CD14-positive monocyte (primary cell): ENCODE measurements around the gene CD55. TPM values are rescaled to one million over a fixed set of nuclear protein-coding genes. Genes with fewer than 3 reads are reported as not detected.
A peak's percentile ranks its signal among the peaks of the same experiment; 100 is the strongest.

Source experiments
- DNase-seq, 3 donors: peaks; one replicate each; pipeline ENCODE4 v3.0.0-alpha.2; 2011 to 2022
- H2AFZ ChIP-seq: 2 replicates; pipeline ENCODE4 v1.6.0; 2012; ENCODE audit warnings: mild to moderate bottlenecking, low read depth, low read length, inconsistent platforms; ENCODE audit not compliant: insufficient read depth, poor library complexity, severe bottlenecking
- H3K27ac ChIP-seq, 2 donors: 1 replicate in 1 of 2; 2 replicates in 1 of 2; pipeline ENCODE4 v1.5.1; 2012 to 2013; ENCODE audit warnings: low read length in 2 of 2, control low read depth in 1 of 2, inconsistent platforms in 1 of 2, low read depth in 1 of 2, mild to moderate bottlenecking in 1 of 2
- H3K27me3 ChIP-seq, 2 donors: one replicate each; pipeline versions ENCODE4 v1.6.0 to v1.6.1; 2011 to 2013; ENCODE audit warnings: low read length in 2 of 2; ENCODE audit not compliant: control insufficient read depth in 2 of 2, insufficient read depth in 2 of 2
- H3K36me3 ChIP-seq, 2 donors: replicated peaks in 1 of 2; 1 replicate in 1 of 2; 2 replicates in 1 of 2; pipeline versions ENCODE4 v1.5.1 to v1.6.1; 2012 to 2013; ENCODE audit warnings: low read length in 2 of 2, control low read depth in 1 of 2, inconsistent platforms in 1 of 2, mild to moderate bottlenecking in 1 of 2; ENCODE audit not compliant: insufficient read depth in 2 of 2, control insufficient read depth in 1 of 2
- H3K4me1 ChIP-seq, 2 donors: 1 replicate in 1 of 2; 2 replicates in 1 of 2; pipeline versions ENCODE4 v1.5.1 to v1.6.1; 2012 to 2013; ENCODE audit warnings: low read length in 2 of 2, control low read depth in 1 of 2, inconsistent platforms in 1 of 2, mild to moderate bottlenecking in 1 of 2, moderate library complexity in 1 of 2; ENCODE audit not compliant: insufficient read depth in 2 of 2, control insufficient read depth in 1 of 2
- H3K4me2 ChIP-seq: replicated peaks from 2 replicates; pipeline ENCODE3; 2012; ENCODE audit warnings: low read length, moderate library complexity, mild to moderate bottlenecking; ENCODE audit not compliant: poor library complexity, severe bottlenecking; ENCODE audit errors: extremely low read depth
- H3K4me3 ChIP-seq, 3 experiments: fragments of 200-600 bp in 1 of 3; sonication (generic) in 1 of 3; replicated peaks in 1 of 3; 1 replicate in 2 of 3; 2 replicates in 1 of 3; pipeline ENCODE4 v1.5.1; 2011 to 2013; ENCODE audit warnings: low read length in 3 of 3, mild to moderate bottlenecking in 3 of 3, control low read depth in 2 of 3, low read depth in 2 of 3, inconsistent platforms in 1 of 3, moderate library complexity in 1 of 3
- H3K79me2 ChIP-seq: 2 replicates; pipeline ENCODE4 v1.6.0; 2012; ENCODE audit warnings: mild to moderate bottlenecking, control low read depth, inconsistent platforms, low read length, moderate library complexity; ENCODE audit not compliant: insufficient read depth
- H3K9ac ChIP-seq: 2 replicates; pipeline ENCODE4 v1.6.0; 2017; ENCODE audit warnings: low read length, mild to moderate bottlenecking; ENCODE audit not compliant: insufficient read depth, poor library complexity, severe bottlenecking
- H3K9me3 ChIP-seq, 2 donors: replicated peaks in 1 of 2; 1 replicate in 1 of 2; 2 replicates in 1 of 2; pipeline versions ENCODE4 v1.5.1 to v1.6.1; 2012 to 2013; ENCODE audit warnings: low read length in 2 of 2, control low read depth in 1 of 2; ENCODE audit not compliant: control insufficient read depth in 1 of 2, insufficient read depth in 1 of 2
- H4K20me1 ChIP-seq: 2 replicates; pipeline ENCODE4 v1.6.0; 2012; ENCODE audit warnings: mild to moderate bottlenecking, low read length, control low read depth, moderate library complexity; ENCODE audit not compliant: insufficient read depth
- H3K27ac Mint-ChIP-seq, 7 donors: one replicate each; pipeline ENCODE4 v1.8.0; 2020; ENCODE audit warnings: mild to moderate bottlenecking in 7 of 7, mixed read lengths in 7 of 7, moderate library complexity in 6 of 7, inconsistent platforms in 2 of 7
- H3K27me3 Mint-ChIP-seq, 3 donors: one replicate each; pipeline ENCODE4 v1.8.0; 2021 to 2022; ENCODE audit warnings: low read depth in 3 of 3, mild to moderate bottlenecking in 3 of 3, mixed read lengths in 3 of 3, moderate library complexity in 3 of 3, inconsistent platforms in 1 of 3
- H3K36me3 Mint-ChIP-seq, 2 donors: one replicate each; pipeline ENCODE4 v1.8.0; 2020; ENCODE audit warnings: mixed read lengths in 2 of 2, inconsistent platforms in 1 of 2, mild to moderate bottlenecking in 1 of 2
- H3K4me1 Mint-ChIP-seq: one replicate; pipeline ENCODE4 v1.8.0; 2020; ENCODE audit warnings: mild to moderate bottlenecking, mixed read lengths
- H3K4me3 Mint-ChIP-seq, 2 donors: one replicate each; pipeline ENCODE4 v1.8.0; 2020; ENCODE audit warnings: mild to moderate bottlenecking in 2 of 2, mixed read lengths in 2 of 2, moderate library complexity in 1 of 2
- H3K9me3 Mint-ChIP-seq, 7 donors: one replicate each; pipeline ENCODE4 v1.8.0; 2020 to 2022; ENCODE audit warnings: mixed read lengths in 7 of 7, mild to moderate bottlenecking in 6 of 7, moderate library complexity in 6 of 7, inconsistent platforms in 2 of 7
- WGBS: methylation state at CpG from one replicate; pipeline ENCODE4 v1.1.5; 2013; ENCODE audit warnings: missing lambda C conversion rate; ENCODE audit not compliant: insufficient coverage; 5-methylcytosine and 5-hydroxymethylcytosine counted together
- intact Hi-C, 2 donors: fragments of 100-400 bp; cut with micrococcal nuclease; formaldehyde crosslinking; loops; one replicate each; pipeline versions ENCODE4 v1.15.0 to v1.15.1; 2023
- polyA plus RNA-seq, 3 donors: library from polyadenylated mRNA; depleted of rRNA in 1 of 3; unstranded in 2 of 3; stranded (reverse) in 1 of 3; fragments of 300-500 nt in 2 of 3; fragments of >200 nt in 1 of 3; fragmentation: Illumina TruSeq in 2 of 3; gene quantifications; 1 replicate in 2 of 3; 2 replicates in 1 of 3; pipeline ENCODE4 v1.2.3, GENCODE V29; 2012 to 2021
- TF ChIP-seq, protein P1 (sequence below): fragments of 200-600 bp; IDR thresholded peaks from one replicate; pipeline ENCODE4 v1.8.0; 2022; ENCODE audit warnings: antibody characterized with exemption, mild to moderate bottlenecking

Gene CD55
- polyA plus RNA-seq, 3 donors = 171 to 221 (median 182) TPM

DNA sequence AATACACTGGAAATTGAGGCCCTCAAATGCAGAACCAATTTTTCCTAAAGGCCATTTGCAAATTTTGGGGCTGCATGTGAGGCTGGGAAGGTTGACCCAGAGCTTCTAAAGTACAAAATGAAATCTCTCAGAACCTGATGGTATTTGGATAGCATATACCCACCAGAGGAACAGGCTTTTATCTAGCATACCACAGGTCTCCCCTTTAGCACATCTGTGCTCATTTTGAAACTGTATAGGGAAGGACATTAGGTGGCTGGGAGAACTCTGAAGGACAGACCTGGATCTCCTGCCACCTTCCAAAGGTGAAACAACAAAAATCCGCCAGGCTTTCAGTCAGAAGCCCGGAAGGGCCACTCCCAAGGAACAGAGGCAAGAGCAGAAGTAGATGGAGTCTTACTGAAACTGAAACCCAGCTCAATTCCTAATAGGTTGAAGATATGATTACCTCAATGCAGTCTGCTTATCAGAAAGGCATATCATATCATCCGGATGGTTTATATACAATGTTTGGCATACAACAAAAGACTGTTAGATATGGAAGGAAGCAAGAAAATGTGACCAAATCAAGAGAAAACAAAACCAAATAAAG lies 11.6 kb downstream of the CD55 start:
- peaks cover 2 to 8% (median 3%) of the 10 kb centered on the region in 7 donors for H3K9me3 Mint-ChIP-seq
- Histone ChIP-seq H3K9ac (no peak overlapping the region), H3K27me3 (no peaks in the 10 kb centered on the region), H3K27ac (peak overlapping the region; percentile 34 to 95), H2AFZ (no peak overlapping the region), H3K36me3 (peaks cover 56 to 69% of the 10 kb centered on the region in 2 donors), H3K4me2 (peak overlapping the region; percentile 42), H3K4me3 (peak overlapping the region in 1 of 3 experiments; percentile 55), H3K79me2 (peaks cover 54% of the 10 kb centered on the region), H3K4me1 (peaks cover 40 to 71% of the 10 kb centered on the region in 2 donors), H4K20me1 (peaks cover 46% of the 10 kb centered on the region), H3K9me3 (no peaks in the 10 kb centered on the region)
- peak overlapping the region; percentile 83 to 97 (median 87) for H3K27ac Mint-ChIP-seq
- H3K36me3 Mint-ChIP-seq = peaks cover 71 to 83% of the 10 kb centered on the region in 2 donors
- H3K4me1 Mint-ChIP-seq = peaks cover 71% of the 10 kb centered on the region
- 20% methylated on average over 1 of the region's 3 CpGs for WGBS
- intact Hi-C loops = loop anchor here in 1 of 2 donors (10.0 kb wide), 1 partner anchor 278 kb away; the partner anchor contains the start of genes PFKFB2 and YOD1
- peak overlapping the region; percentile 16 to 50 for H3K4me3 Mint-ChIP-seq
- DNase-seq = peak in 1 of 3 donors; percentile 52
- peaks cover 0 to 3% (median 0%) of the 10 kb centered on the region in 3 donors for H3K27me3 Mint-ChIP-seq
- TF ChIP-seq, protein P1, sequence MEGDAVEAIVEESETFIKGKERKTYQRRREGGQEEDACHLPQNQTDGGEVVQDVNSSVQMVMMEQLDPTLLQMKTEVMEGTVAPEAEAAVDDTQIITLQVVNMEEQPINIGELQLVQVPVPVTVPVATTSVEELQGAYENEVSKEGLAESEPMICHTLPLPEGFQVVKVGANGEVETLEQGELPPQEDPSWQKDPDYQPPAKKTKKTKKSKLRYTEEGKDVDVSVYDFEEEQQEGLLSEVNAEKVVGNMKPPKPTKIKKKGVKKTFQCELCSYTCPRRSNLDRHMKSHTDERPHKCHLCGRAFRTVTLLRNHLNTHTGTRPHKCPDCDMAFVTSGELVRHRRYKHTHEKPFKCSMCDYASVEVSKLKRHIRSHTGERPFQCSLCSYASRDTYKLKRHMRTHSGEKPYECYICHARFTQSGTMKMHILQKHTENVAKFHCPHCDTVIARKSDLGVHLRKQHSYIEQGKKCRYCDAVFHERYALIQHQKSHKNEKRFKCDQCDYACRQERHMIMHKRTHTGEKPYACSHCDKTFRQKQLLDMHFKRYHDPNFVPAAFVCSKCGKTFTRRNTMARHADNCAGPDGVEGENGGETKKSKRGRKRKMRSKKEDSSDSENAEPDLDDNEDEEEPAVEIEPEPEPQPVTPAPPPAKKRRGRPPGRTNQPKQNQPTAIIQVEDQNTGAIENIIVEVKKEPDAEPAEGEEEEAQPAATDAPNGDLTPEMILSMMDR = no peak

DNA sequence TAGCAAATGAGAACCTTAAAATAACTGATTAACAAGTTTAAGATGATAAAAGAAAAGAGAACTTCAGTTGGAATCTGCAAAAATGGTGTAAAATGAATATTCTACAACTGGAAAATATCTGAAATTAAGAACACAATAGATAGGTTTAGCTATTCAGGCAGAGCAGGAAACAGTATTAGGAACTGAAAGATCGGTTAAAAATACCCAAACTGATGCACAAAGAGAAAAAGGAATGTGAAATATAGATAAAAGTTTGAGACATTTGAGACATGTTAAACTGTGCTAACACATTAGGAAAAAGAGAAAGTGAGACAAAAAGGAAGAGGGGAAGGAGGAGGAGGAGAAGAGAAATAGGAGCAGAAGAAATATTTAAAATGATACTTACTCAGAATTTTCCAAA lies 12.1 kb downstream of the CD55 start:
- peaks cover 0 to 2% (median 0%) of the 10 kb centered on the region in 3 donors for H3K27me3 Mint-ChIP-seq
- Histone ChIP-seq H3K4me3 (peak overlapping the region in 1 of 3 experiments; percentile 55), H3K4me2 (peak overlapping the region; percentile 42), H3K27me3 (no peaks in the 10 kb centered on the region), H3K79me2 (peaks cover 58% of the 10 kb centered on the region), H3K36me3 (peaks cover 56 to 69% of the 10 kb centered on the region in 2 donors), H3K9ac (no peak overlapping the region), H3K9me3 (no peaks in the 10 kb centered on the region), H3K27ac (peak overlapping the region in 1 of 2 donors; percentile 95), H3K4me1 (peaks cover 40 to 66% of the 10 kb centered on the region in 2 donors), H4K20me1 (peaks cover 46% of the 10 kb centered on the region), H2AFZ (no peak overlapping the region)
- H3K4me1 Mint-ChIP-seq = peaks cover 67% of the 10 kb centered on the region
- no peak for DNase-seq
- intact Hi-C loops = loop anchor here (2.0 to 10.0 kb wide), 2 partner anchors 13 to 279 kb away; partner anchors contain the start of genes CD55 (in 2 of the 2), PFKFB2 (in 1 of the 2) and YOD1 (in 1 of the 2)
- peak overlapping the region in 1 of 2 donors; percentile 16 for H3K4me3 Mint-ChIP-seq
- peaks cover 2 to 8% (median 3%) of the 10 kb centered on the region in 7 donors for H3K9me3 Mint-ChIP-seq
- H3K36me3 Mint-ChIP-seq = peaks cover 70 to 83% of the 10 kb centered on the region in 2 donors
- 14% methylated on average over 1 of the region's 1 CpG for WGBS
- peak overlapping the region; percentile 83 to 97 (median 87) for H3K27ac Mint-ChIP-seq
- TF ChIP-seq, protein P1 = no peak
